GM12878 (cell line): ENCODE measurements around the gene KCNJ12. TPM values are rescaled to one million over a fixed set of nuclear protein-coding genes. Genes with fewer than 3 reads are reported as not detected.

Source experiments
- ATAC-seq: fragments of 200-7000 bp; cut with Tn5 transposase; 3 replicates; pipeline ENCODE4 v1.9.1; 2020; ENCODE audit warnings: mild to moderate bottlenecking, moderate library complexity
- BruUV-seq: library from RNA; stranded (reverse); fragments of 400-500 nt; replicated peaks from 2 replicates; lab custom pipeline; 2021; lab: Mats Ljungman, UMichigan
- CTCF ChIA-PET: fragments of 300-600 bp; sonication (Branson Sonifier 250); formaldehyde crosslinking; extraction: SDS; loops from one replicate; lab custom pipeline; 2021; ENCODE audit warnings: inconsistent platforms; lab: Yijun Ruan, JAX
- POLR2A ChIA-PET: fragments of 350-600 bp; formaldehyde crosslinking; extraction: SDS; loops from one replicate; lab custom pipeline; 2021; ENCODE audit warnings: inconsistent platforms; lab: Charles Lee
- RAD21 ChIA-PET: fragments of 300-600 bp; sonication (Branson Sonifier 250); formaldehyde crosslinking; loops from one replicate; lab custom pipeline; 2023; ENCODE audit warnings: antibody characterized with exemption; ENCODE audit not compliant: unreplicated experiment; lab: Charles Lee
- SMC1A ChIA-PET: fragments of 300-600 bp; sonication (Branson Sonifier 250); formaldehyde crosslinking; loops from one replicate; lab custom pipeline; 2023; ENCODE audit not compliant: unreplicated experiment, uncharacterized antibody; lab: Charles Lee
- DNase-seq: peaks from one replicate; pipeline ENCODE4 v3.0.0-alpha.2; 2011; ENCODE audit warnings: low read depth, low spot score
- FAIRE-seq: peaks from 3 replicates; lab custom pipeline; 2011; peaks lifted over from hg19 to GRCh38; lab: Jason Lieb, UNC
- H2AFZ ChIP-seq: 2 replicates; pipeline ENCODE4 v1.6.0; 2011; ENCODE audit warnings: low read depth, low read length, control low read depth; ENCODE audit not compliant: control insufficient read depth
- H3K27ac ChIP-seq: 2 replicates; pipeline ENCODE4 v1.5.1; 2011; ENCODE audit warnings: control low read depth; ENCODE audit not compliant: control insufficient read depth, insufficient read depth
- H3K27me3 ChIP-seq, 2 experiments: replicated peaks in 1 of 2; 2 replicates each; pipeline versions ENCODE4 v1.6.0 to v1.6.1; 2011; ENCODE audit warnings: low read length in 1 of 2; ENCODE audit not compliant: control insufficient read depth in 2 of 2, insufficient read depth in 2 of 2
- H3K36me3 ChIP-seq, 2 experiments: 2 replicates each; pipeline ENCODE4 v1.5.1; 2011; ENCODE audit warnings: low read length in 1 of 2; ENCODE audit not compliant: control insufficient read depth in 2 of 2, insufficient read depth in 2 of 2
- H3K4me1 ChIP-seq: 2 replicates; pipeline ENCODE4 v1.6.1; 2011; ENCODE audit warnings: mild to moderate bottlenecking, low read length, moderate library complexity, mixed read lengths; ENCODE audit not compliant: control insufficient read depth, insufficient read depth
- H3K4me2 ChIP-seq: 2 replicates; pipeline ENCODE4 v1.6.0; 2011; ENCODE audit warnings: control low read depth; ENCODE audit not compliant: control insufficient read depth, insufficient read depth
- H3K4me3 ChIP-seq: fragments of 200-600 bp; sonication (generic); 2 replicates; pipeline ENCODE4 v1.5.1; 2016
- H3K79me2 ChIP-seq: 2 replicates; pipeline ENCODE4 v1.6.0; 2011; ENCODE audit warnings: low read length; ENCODE audit not compliant: control insufficient read depth, insufficient read depth
- H3K9ac ChIP-seq: 2 replicates; pipeline ENCODE4 v1.8.0; 2011; ENCODE audit warnings: low read length, control low read depth, mixed read lengths; ENCODE audit not compliant: control insufficient read depth, insufficient read depth
- H3K9me3 ChIP-seq: replicated peaks from 3 replicates; pipeline ENCODE4 v1.5.1; 2011; ENCODE audit warnings: mild to moderate bottlenecking, low read length; ENCODE audit not compliant: control insufficient read depth, insufficient read depth
- H4K20me1 ChIP-seq: 2 replicates; pipeline ENCODE4 v1.6.0; 2011; ENCODE audit not compliant: control insufficient read depth, insufficient read depth
- GATAD2B ChIP-seq: fragments of 450-650 bp; conservative IDR thresholded peaks from 2 replicates; pipeline ENCODE4 v1.6.1; 2017; ENCODE audit warnings: low read depth, mild to moderate bottlenecking, moderate library complexity
- NFYA ChIP-seq: IDR thresholded peaks from 2 replicates; pipeline ENCODE4 v1.6.1; 2011; ENCODE audit warnings: low read depth, mild to moderate bottlenecking, low read length, improper control_type of control experiment, borderline replicate concordance
- RB1 ChIP-seq: fragments of 450-650 bp; formaldehyde crosslinking; IDR thresholded peaks from 2 replicates; pipeline ENCODE4 v1.6.1; 2017; ENCODE audit warnings: mild to moderate bottlenecking, borderline replicate concordance
- WGBS: methylation state at CpG from one replicate; pipeline ENCODE4 v1.1.6; 2016; ENCODE audit warnings: low lambda C conversion rate; ENCODE audit not compliant: insufficient replicate concordance, insufficient coverage; ENCODE audit errors: missing lambda C conversion rate; 5-methylcytosine and 5-hydroxymethylcytosine counted together
- in situ Hi-C: fragments of 300-500 bp; cut with MboI; formaldehyde crosslinking; loops from 9 replicates; pipeline ENCODE4 v1.14.3; 2018; ENCODE audit warnings: mixed read lengths
- intact Hi-C: fragments of 100-400 bp; cut with micrococcal nuclease; formaldehyde crosslinking; loops from one replicate; pipeline ENCODE4 v1.14.2; 2022; ENCODE audit not compliant: unreplicated experiment
- polyA plus RNA-seq, 11 experiments: library from polyadenylated mRNA; depleted of rRNA in 4 of 11; unstranded in 6 of 11; stranded (reverse) in 5 of 11; fragments of >200 nt; fragmentation: Nextera tagmentation in 4 of 11; fragmentation: Illumina TruSeq in 1 of 11; extraction: Ambion mirVana in 4 of 11; extraction: Trizol in 1 of 11; gene quantifications; 1 replicate in 1 of 11; 2 replicates in 10 of 11; pipeline versions ENCODE4 v1.2.1 to v1.2.3, GENCODE V29; 2011 to 2016; ENCODE audit warnings: inconsistent platforms in 2 of 11, missing spikeins in 2 of 11, low read depth in 1 of 11
- total RNA-seq, 4 experiments: library from RNA; depleted of rRNA in 3 of 4; stranded (reverse); fragments of >200 nt in 3 of 4; fragmentation: Illumina TruSeq in 1 of 4; extraction: Trizol in 1 of 4; gene quantifications; 2 replicates each; pipeline versions ENCODE4 v1.2.1 to v1.2.3, GENCODE V29; 2013 to 2021
- TF ChIP-seq, protein P1 (sequence below): fragments of 450-650 bp; IDR thresholded peaks from 2 replicates; pipeline ENCODE4 v1.6.1; 2016; ENCODE audit warnings: mild to moderate bottlenecking
- TF ChIP-seq, protein P2 (sequence below): fragments of 450-650 bp; IDR thresholded peaks from 2 replicates; pipeline ENCODE4 v1.6.1; 2017; ENCODE audit warnings: borderline replicate concordance
- TF ChIP-seq, protein P3 (sequence below), 3 experiments: IDR thresholded peaks in 2 of 3; conservative IDR thresholded peaks in 1 of 3; 2 replicates each; pipeline ENCODE4 v1.5.1; 2011; ENCODE audit warnings: low read depth in 3 of 3, low read length in 3 of 3, mild to moderate bottlenecking in 3 of 3, control low read depth in 2 of 3, moderate library complexity in 2 of 3, inconsistent platforms in 1 of 3, mixed read lengths in 1 of 3; ENCODE audit not compliant: control insufficient read depth in 2 of 3, insufficient read depth in 1 of 3; ENCODE audit errors: extremely low read depth in 1 of 3

KCNJ12 gene
- total and polyA plus RNA-seq, 10 of the 15 experiments (the other 5 are each of a cell fraction or from before 2014, with no cell fraction given), result 0.04 to 0.21 (median 0.09) TPM; not detected in 3

DNA sequence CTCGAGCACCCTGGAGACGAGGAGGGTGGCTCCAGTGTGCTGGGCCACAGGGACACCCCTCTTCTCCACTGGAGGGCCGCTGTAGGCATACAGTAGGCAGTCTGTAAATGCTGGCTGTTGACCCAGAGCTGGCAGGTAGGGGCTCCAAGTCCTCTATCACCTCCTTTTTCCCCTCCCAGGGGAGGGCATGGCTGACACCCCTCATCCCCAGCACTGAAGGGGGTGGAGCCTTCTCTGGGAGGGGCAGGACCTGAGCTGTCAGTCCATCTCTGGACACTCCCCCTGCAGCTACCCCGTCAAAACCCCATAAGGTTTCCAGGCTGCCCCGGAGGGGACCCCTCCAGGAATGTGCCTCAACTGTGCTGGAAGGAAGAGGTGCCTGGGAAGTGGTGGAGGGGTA lies 2.4 kb downstream of the KCNJ12 start:
- Histone ChIP-seq H3K27me3 (no peaks in the 10 kb centered on the region; a peak in 2 of 4 replicates), H3K9me3 (no peaks in the 10 kb centered on the region), H3K9ac (no peak overlapping the region), H3K4me3 (no peak overlapping the region), H3K4me2 (no peak overlapping the region), H3K36me3 (no peaks in the 10 kb centered on the region), H3K27ac (no peak overlapping the region), H3K79me2 (no peaks in the 10 kb centered on the region), H4K20me1 (no peaks in the 10 kb centered on the region), H3K4me1 (no peaks in the 10 kb centered on the region; the same call in 1 of the 2 replicates), H2AFZ (no peak overlapping the region)
- in situ Hi-C loops (no loop called here), intact Hi-C loops (loop anchor here (5.0 kb wide), 1 partner anchor 96 kb away; the partner anchor contains the start of gene MAP2K3)
- ChIA-PET CTCF (interaction anchor here (0.6 to 1.0 kb wide), 2 partner anchors 17 to 101 kb away, joined by 3 read pairs; no protein-coding TSS in a partner anchor), POLR2A (no interaction called here), RAD21 (no interaction called here), SMC1A (no interaction called here)
- 17% methylated on average over 5 of the region's 5 CpGs for WGBS
- TF ChIP-seq RB1 (no peak), NFYA (no peak)
- TF ChIP-seq, protein P1, sequence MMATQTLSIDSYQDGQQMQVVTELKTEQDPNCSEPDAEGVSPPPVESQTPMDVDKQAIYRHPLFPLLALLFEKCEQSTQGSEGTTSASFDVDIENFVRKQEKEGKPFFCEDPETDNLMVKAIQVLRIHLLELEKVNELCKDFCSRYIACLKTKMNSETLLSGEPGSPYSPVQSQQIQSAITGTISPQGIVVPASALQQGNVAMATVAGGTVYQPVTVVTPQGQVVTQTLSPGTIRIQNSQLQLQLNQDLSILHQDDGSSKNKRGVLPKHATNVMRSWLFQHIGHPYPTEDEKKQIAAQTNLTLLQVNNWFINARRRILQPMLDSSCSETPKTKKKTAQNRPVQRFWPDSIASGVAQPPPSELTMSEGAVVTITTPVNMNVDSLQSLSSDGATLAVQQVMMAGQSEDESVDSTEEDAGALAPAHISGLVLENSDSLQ, result 0 out of 2 replicates have a peak, but pooled peaks have one; percentile 17
- ATAC-seq, result no peak
- BruUV-seq, result no TSS peak
- no peak for DNase-seq
- FAIRE-seq, result no peak

DNA sequence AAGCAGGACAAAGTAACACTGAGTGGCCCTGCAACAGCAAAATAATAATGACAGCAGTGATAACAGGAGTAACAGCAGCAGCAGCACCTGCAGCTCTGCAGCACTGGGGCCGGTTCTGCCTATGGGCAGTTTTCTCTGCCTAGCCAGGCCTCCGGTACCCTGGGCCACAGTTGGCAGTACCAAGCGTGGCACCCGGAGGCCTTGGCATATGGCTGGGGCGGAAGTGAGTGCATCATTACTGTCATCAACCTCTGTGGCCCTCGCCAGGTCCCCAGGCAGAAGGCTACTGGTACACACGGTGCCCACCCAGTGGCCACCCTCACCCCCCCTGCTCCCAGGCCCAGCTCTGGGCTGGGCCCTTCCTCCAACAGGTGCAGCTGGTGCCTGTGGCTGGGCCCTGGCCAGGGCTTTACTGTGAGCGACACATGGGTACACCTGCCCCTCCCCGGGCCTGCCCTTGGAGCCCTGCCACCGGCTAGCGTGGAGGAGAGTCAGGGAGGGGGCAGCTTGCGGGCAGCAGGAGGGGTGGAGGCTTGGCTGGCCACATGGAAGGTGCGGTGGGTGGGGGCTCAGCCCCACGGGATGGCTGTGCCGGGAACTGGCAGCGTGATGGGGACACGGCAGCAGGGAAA lies 3.0 kb downstream of the KCNJ12 start:
- Histone ChIP-seq H3K27me3 (no peaks in the 10 kb centered on the region; a peak in 2 of 4 replicates), H3K9me3 (no peaks in the 10 kb centered on the region), H2AFZ (no peak overlapping the region), H3K4me2 (no peak overlapping the region), H3K36me3 (no peaks in the 10 kb centered on the region), H3K79me2 (no peaks in the 10 kb centered on the region), H3K4me3 (no peak overlapping the region), H3K9ac (no peak overlapping the region), H4K20me1 (no peaks in the 10 kb centered on the region), H3K27ac (no peak overlapping the region), H3K4me1 (no peaks in the 10 kb centered on the region; the same call in 1 of the 2 replicates)
- intact Hi-C loops (loop anchor here (5.0 kb wide), 1 partner anchor 97 kb away; the partner anchor contains the start of gene MAP2K3), in situ Hi-C loops (no loop called here)
- ChIA-PET RAD21 (no interaction called here), POLR2A (no interaction called here), CTCF (interaction anchor here (1.0 kb wide), 1 partner anchor 102 kb away, joined by 3 read pairs; no protein-coding TSS in a partner anchor), SMC1A (no interaction called here)
- FAIRE-seq (no peak), ATAC-seq (no peak), DNase-seq (no peak)
- WGBS, result 40% methylated on average over 17 of the region's 17 CpGs
- TF ChIP-seq, protein P2, sequence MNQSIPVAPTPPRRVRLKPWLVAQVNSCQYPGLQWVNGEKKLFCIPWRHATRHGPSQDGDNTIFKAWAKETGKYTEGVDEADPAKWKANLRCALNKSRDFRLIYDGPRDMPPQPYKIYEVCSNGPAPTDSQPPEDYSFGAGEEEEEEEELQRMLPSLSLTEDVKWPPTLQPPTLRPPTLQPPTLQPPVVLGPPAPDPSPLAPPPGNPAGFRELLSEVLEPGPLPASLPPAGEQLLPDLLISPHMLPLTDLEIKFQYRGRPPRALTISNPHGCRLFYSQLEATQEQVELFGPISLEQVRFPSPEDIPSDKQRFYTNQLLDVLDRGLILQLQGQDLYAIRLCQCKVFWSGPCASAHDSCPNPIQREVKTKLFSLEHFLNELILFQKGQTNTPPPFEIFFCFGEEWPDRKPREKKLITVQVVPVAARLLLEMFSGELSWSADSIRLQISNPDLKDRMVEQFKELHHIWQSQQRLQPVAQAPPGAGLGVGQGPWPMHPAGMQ, result no peak
- TF ChIP-seq, protein P3, sequence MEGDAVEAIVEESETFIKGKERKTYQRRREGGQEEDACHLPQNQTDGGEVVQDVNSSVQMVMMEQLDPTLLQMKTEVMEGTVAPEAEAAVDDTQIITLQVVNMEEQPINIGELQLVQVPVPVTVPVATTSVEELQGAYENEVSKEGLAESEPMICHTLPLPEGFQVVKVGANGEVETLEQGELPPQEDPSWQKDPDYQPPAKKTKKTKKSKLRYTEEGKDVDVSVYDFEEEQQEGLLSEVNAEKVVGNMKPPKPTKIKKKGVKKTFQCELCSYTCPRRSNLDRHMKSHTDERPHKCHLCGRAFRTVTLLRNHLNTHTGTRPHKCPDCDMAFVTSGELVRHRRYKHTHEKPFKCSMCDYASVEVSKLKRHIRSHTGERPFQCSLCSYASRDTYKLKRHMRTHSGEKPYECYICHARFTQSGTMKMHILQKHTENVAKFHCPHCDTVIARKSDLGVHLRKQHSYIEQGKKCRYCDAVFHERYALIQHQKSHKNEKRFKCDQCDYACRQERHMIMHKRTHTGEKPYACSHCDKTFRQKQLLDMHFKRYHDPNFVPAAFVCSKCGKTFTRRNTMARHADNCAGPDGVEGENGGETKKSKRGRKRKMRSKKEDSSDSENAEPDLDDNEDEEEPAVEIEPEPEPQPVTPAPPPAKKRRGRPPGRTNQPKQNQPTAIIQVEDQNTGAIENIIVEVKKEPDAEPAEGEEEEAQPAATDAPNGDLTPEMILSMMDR (IDR thresholded peaks at IDR 0.05 in 2 of 3, conservative IDR thresholded peaks at IDR 0.05 in 1 of 3; ENCODE audit: control insufficient read depth in 2 of 3, extremely low read depth in 1 of 3, insufficient read depth in 1 of 3, low read depth in 3 of 3, low read length in 3 of 3), result no peak
- TF ChIP-seq GATAD2B, result no peak
- BruUV-seq, result no TSS peak
